Stimulated activated CD4-positive, alpha-beta T cell treated with anti-CD3 and anti-CD28 coated beads, TNF-alpha, amount 100 ng/mL, for 24 hours (primary cell): ENCODE data around the gene PLEKHH1.

Experiments used
- DNase-seq, 3 experiments: peaks; one replicate each; pipeline ENCODE4 v3.0.0-alpha.2; 2020; ENCODE audit warnings: low read depth in 3 of 3

Gene PLEKHH1

DNA sequence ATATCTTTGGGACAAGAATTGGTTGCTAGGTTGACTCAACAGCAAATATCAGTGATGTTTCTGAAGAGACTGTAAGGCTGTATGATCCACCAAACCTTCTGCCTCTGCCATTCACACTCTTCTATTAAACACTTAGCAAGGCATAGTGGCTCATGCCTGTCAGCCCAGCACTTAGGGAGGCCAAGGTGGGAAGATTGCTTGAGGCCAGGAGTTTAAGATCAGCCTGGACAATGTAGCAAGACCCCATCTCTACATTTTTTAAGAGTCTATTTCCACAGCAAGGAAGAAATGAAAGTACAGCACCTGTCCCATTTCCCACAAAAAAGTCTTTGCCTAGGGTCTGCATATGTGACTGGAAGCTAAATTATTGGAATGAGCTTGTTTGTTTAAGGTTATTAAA lies 94.4 kb downstream of the PLEKHH1 start:
- DNase-seq: no peak

DNA sequence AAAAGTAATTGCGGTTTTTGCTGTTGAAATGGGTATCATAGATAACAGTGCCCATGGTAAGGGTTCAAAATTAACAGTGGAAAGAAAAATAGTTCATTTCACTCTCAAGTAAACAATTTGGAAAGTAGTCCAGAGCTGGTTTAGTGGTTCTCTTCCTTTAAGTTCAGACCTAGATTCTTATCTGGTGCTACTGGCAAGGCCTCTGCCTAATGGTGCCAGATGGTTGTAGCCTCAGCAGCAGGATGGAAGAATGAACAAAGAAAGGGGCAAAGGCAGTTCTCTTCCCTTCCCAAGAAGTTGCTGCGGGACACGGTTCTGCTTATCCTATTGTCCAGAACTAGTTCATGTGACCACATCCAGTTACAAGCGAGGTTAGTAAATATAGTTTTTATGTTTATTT lies 97.1 kb downstream of the PLEKHH1 start:
- no peak for DNase-seq

DNA sequence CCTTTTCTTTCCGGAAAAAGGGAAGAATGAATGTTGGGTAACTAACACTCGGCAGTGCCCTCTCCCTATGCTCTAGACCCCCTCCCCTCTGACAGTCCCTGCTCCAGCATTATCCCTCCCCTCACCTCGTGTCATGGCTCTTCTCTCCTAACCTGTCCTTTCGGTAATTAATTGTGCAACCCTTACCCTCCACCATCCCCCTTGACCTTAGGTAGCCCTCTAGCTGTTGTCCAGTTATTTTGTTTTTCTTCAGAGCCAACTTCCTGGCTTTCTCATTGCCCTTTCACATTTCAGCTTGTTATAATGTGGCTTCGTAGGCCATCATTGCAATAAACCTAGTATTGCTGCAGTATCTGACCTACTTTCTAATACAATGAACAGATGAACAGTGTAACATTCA lies 97.8 kb downstream of the PLEKHH1 start:
- no peak for DNase-seq

DNA sequence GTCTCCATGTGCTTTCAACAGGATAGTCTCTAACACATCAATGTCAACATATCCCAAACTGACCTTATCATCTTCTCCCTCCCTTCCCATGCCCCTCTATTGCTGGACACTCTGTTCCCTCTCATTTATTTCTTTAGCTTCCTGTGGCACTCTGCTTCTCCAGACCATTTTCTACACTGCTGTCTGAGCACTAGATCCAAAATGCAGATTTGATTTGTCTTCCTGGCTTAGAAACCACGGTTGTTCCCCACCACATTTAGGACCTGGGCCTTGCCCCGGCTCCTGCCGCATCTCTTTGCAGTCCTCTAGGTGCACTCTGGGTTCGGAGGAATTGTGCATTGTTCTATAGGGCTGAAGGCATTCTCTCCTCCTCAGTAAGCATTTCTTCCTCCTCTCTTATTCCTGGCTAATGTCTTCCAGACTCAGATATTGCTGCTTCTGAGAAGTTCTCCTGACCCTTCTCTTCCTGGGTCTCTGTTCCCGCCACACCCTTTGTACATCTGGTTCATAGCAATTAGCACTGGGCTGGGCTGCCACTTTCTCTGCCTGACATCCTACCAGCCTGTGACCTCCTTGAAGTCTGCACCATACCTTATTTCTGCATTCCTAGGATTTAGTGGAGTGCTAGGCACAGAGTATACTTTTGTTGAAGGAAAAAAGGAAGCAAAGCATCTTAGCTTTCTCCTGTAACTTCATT lies 100.5 kb downstream of the PLEKHH1 start:
- DNase-seq: no peak

DNA sequence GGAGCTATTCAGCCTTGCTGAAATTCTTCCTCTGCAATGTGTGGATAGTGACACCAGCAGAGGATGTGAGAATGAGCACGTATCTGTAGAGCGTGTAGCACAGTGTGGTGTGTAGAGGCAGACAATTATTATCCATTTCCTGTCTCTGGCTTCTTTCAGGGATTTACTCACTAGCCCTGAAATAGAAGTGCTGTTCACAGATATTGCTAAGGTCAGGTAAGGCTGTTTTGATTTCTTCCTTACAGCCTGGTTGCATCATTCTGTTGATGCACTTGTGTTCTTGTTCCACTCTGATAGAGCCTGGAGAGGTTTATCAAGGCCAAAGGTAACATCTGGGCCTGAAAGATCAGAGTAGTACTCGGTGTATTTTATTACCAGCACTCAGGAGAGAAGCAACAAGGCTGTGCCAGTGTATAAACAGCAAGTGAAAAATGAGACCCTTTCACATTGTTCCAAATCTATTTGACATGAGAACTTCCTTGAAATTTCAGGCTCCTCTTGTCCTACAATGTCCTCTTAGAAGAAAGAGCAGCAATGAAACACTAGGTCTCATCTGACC lies 103.3 kb downstream of the PLEKHH1 start:
- no peak for DNase-seq

DNA sequence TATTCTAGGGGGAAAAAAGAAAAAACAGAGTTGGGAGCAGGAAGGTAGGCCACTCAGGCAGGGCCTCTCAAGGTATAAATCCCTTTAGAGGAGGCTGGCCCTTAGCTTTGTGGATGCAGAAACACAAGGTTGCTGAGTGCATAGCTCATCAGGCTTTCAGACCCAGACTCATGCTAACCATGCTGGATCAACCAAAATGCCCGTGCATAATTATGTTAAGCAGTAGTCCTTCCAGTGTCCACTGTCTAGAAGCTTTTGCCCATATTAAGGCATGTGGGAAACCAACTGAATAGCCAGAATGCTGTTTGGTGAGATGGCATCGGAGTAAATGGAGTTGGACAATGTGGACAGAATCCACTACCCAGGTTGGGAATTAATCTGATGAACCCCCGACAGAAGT lies 105.6 kb downstream of the PLEKHH1 start:
- DNase-seq: no peak
